Stomach (tissue), 4 donors: ENCODE measurements around the gene MLKL.

Experiments
- EP300 ChIP-seq: sonication (generic); formaldehyde crosslinking; IDR thresholded peaks from one replicate; pipeline ENCODE4 v1.6.1; 2017; ENCODE audit warnings: antibody characterized with exemption
- POLR2A ChIP-seq, 4 donors: fragments of 450-650 bp; IDR thresholded peaks; one replicate each; pipeline ENCODE4 v1.6.1; 2016; ENCODE audit warnings: antibody characterized with exemption in 4 of 4, control low read depth in 2 of 4, mild to moderate bottlenecking in 1 of 4, moderate library complexity in 1 of 4
- POLR2AphosphoS5 ChIP-seq, 3 donors: sonication (generic); formaldehyde crosslinking; IDR thresholded peaks; one replicate each; pipeline ENCODE4 v1.6.1; 2016; ENCODE audit warnings: antibody characterized with exemption in 3 of 3
- TF ChIP-seq, protein P1 (sequence below), 7 experiments: fragments of 450-650 bp in 4 of 7; fragments of 200-600 bp in 3 of 7; sonication (generic) in 3 of 7; IDR thresholded peaks; one replicate each; pipeline ENCODE4 v1.5.1; 2016 to 2019; ENCODE audit warnings: antibody characterized with exemption in 7 of 7, control low read depth in 2 of 7, mild to moderate bottlenecking in 1 of 7

DNA sequence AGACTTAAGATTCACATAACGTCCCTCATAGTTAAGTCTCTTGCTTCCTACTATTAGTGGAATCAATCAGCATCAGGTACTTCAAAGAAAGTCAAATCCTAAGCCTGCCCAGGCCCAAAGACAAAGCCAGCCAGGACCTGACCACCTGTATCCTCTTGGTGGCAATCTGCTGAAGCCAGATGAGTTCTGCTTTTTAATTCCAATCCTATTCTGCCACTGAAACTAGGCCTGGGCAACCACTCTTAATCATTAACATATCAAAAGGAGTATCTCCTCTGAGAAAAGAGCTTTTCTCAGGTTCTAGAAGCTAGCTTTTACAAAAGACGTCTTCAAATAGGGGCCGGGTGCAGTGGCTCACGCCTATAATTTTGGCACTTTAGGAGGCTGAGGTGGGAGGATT lies 78.7 kb downstream of the MLKL start:
- TF ChIP-seq, protein P1, sequence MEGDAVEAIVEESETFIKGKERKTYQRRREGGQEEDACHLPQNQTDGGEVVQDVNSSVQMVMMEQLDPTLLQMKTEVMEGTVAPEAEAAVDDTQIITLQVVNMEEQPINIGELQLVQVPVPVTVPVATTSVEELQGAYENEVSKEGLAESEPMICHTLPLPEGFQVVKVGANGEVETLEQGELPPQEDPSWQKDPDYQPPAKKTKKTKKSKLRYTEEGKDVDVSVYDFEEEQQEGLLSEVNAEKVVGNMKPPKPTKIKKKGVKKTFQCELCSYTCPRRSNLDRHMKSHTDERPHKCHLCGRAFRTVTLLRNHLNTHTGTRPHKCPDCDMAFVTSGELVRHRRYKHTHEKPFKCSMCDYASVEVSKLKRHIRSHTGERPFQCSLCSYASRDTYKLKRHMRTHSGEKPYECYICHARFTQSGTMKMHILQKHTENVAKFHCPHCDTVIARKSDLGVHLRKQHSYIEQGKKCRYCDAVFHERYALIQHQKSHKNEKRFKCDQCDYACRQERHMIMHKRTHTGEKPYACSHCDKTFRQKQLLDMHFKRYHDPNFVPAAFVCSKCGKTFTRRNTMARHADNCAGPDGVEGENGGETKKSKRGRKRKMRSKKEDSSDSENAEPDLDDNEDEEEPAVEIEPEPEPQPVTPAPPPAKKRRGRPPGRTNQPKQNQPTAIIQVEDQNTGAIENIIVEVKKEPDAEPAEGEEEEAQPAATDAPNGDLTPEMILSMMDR (IDR thresholded peaks at IDR 0.05): no peak
- TF ChIP-seq POLR2AphosphoS5 (IDR thresholded peaks at IDR 0.05) (no peak), POLR2A (IDR thresholded peaks at IDR 0.05) (no peak), EP300 (no peak)
